ENCODE measurements around the gene DEF6. TPM values are rescaled to one million over a fixed set of nuclear protein-coding genes. Genes with fewer than 3 reads are reported as not detected.

Gene DEF6
- total RNA-seq (2014; rRNA removed; shearing (Covaris generic)) (5.7 and 7.2 TPM in 2 replicates), polyA plus RNA-seq (2016; fragmentation: Nextera tagmentation; extraction: Ambion mirVana) (3.2 and 5.1 TPM in 2 replicates)
- long read RNA-seq, transcript DEF6-201 (11 exons, 2,262 nt) = major isoform, 8 of 10 reads
- long read RNA-seq, partial matches to known transcripts = 1 of 10 reads
- long read RNA-seq, other reads (novel, unspliced or antisense) = 1 of 10 reads

GRCh38 chr6:35297601-35298481, at the start of gene DEF6:
DEF6 (plus strand) TSS chr6:35297818; CDS start chr6:35297857, 39 bp downstream.
- peak within 1 kb of the TSS; percentile 76; the same call in 1 of the 2 replicates for H3K27ac ChIP-seq (ENCODE audit: low read depth)
- H3K79me2 ChIP-seq (replicated peaks; ENCODE audit: insufficient read depth) = no peaks in the 10 kb centered on the region
- Mint-ChIP-seq H3K4me3 (peak within 1 kb of the TSS; percentile 27; the same call in 2 of the 3 replicates), H3K27me3 (ENCODE audit: insufficient read depth, low read depth, poor library complexity) (peaks cover 11% of the 10 kb centered on the region), H3K4me1 (peaks cover 31% of the 10 kb centered on the region), H3K27ac (no peak within 1 kb of the TSS), H3K36me3 (ENCODE audit: low read depth) (peaks cover 14% of the 10 kb centered on the region), H3K9me3 (no peaks in the 10 kb centered on the region)
- no peaks in the 10 kb centered on the region for H3K27me3 ChIP-seq (ENCODE audit: insufficient read depth)
- no peaks in the 10 kb centered on the region for H3F3A ChIP-seq (replicated peaks; ENCODE audit: low read depth)
- H2AFZ ChIP-seq = peak within 1 kb of the TSS; percentile 98; the same call in 1 of the 2 replicates
- TF ChIP-seq ETS1 (IDR thresholded peaks at IDR 0.05) (peak; percentile 71), POLR2AphosphoS5 (IDR thresholded peaks at IDR 0.05; ENCODE audit: low read depth) (peak; percentile 49), CTCF (conservative IDR thresholded peaks at IDR 0.05; ENCODE audit: low read depth in 2 of 2) (peak; percentile 72 to 99), NANOG (IDR thresholded peaks at IDR 0.05; ENCODE audit: borderline replicate concordance) (no peak)
- H3K9me2 ChIP-seq (ENCODE audit: insufficient read depth) = no peaks in the 10 kb centered on the region
- ATAC-seq (peak; percentile 94), DNase-seq (ENCODE audit: low spot score) (peak; percentile 94)
- peak within 1 kb of the TSS; percentile 78 for H3K4me2 ChIP-seq
- H4K20me1 ChIP-seq (replicated peaks; ENCODE audit: insufficient read depth) = no peaks in the 10 kb centered on the region
- H3K4me3 ChIP-seq = peak within 1 kb of the TSS; percentile 50; the same call in 1 of the 2 replicates
- H3K4me1 ChIP-seq (ENCODE audit: insufficient read depth) = peaks cover 24% of the 10 kb centered on the region
- H3K36me3 ChIP-seq (ENCODE audit: insufficient read depth) = no peaks in the 10 kb centered on the region; the same call in 1 of the 2 replicates

GRCh38 chr6:35248300-35248699, 49.3 kb upstream of the DEF6 start:
- Histone ChIP-seq H3K4me1 (ENCODE audit: insufficient read depth) (peaks cover 7% of the 10 kb centered on the region; the same call in 1 of the 2 replicates), H3F3A (replicated peaks; ENCODE audit: low read depth) (no peaks in the 10 kb centered on the region), H3K27ac (ENCODE audit: low read depth) (no peak overlapping the region), H4K20me1 (replicated peaks; ENCODE audit: insufficient read depth) (peaks cover 11% of the 10 kb centered on the region; the same call in 1 of the 2 replicates), H3K36me3 (ENCODE audit: insufficient read depth) (no peaks in the 10 kb centered on the region), H3K79me2 (replicated peaks; ENCODE audit: insufficient read depth) (no peaks in the 10 kb centered on the region; the same call in 1 of the 2 replicates), H2AFZ (no peak overlapping the region), H3K4me3 (no peak overlapping the region), H3K27me3 (ENCODE audit: insufficient read depth) (no peaks in the 10 kb centered on the region), H3K4me2 (no peak overlapping the region), H3K9me2 (ENCODE audit: insufficient read depth) (no peaks in the 10 kb centered on the region)
- Mint-ChIP-seq H3K9me3 (no peaks in the 10 kb centered on the region), H3K27ac (peak overlapping the region; percentile 18), H3K4me3 (no peak overlapping the region), H3K4me1 (peaks cover 23% of the 10 kb centered on the region), H3K27me3 (ENCODE audit: insufficient read depth, low read depth, poor library complexity) (peaks cover 8% of the 10 kb centered on the region), H3K36me3 (ENCODE audit: low read depth) (no peaks in the 10 kb centered on the region)
- DNase-seq (ENCODE audit: low spot score) (no peak), ATAC-seq (no peak)
- no peak for TF ChIP-seq ETS1 (IDR thresholded peaks at IDR 0.05)
- TF ChIP-seq POLR2AphosphoS5 (IDR thresholded peaks at IDR 0.05; ENCODE audit: low read depth) = no peak
- TF ChIP-seq ZNF114 (CRISPR knock-in tag; IDR thresholded peaks at IDR 0.05) = no peak
- TF ChIP-seq ZNF331 (CRISPR knock-in tag; IDR thresholded peaks at IDR 0.05; ENCODE audit: low read depth) = no peak
- no peak for TF ChIP-seq JUNB (IDR thresholded peaks at IDR 0.05; ENCODE audit: unreplicated experiment)
- no peak for TF ChIP-seq CREB1 (CRISPR knock-in tag; IDR thresholded peaks at IDR 0.05; ENCODE audit: low read depth)
- no peak for TF ChIP-seq STAT1 (IDR thresholded peaks at IDR 0.05; ENCODE audit: unreplicated experiment)

Measured in GM23338 (cell line).